H1 (cell line): ENCODE results near the gene STAM. TPM values are rescaled to one million over a fixed set of nuclear protein-coding genes. Genes with fewer than 3 reads are reported as not detected.

Source experiments
- CTCF ChIA-PET: fragments of 300-600 bp; sonication (Branson Sonifier 250); formaldehyde crosslinking; loops from one replicate; lab custom pipeline; 2021; ENCODE audit not compliant: partially characterized antibody; lab: Charles Lee
- POLR2A ChIA-PET: fragments of 300-600 bp; sonication (Branson Sonifier 250); formaldehyde crosslinking; loops from one replicate; lab custom pipeline; 2021; ENCODE audit warnings: inconsistent platforms; ENCODE audit not compliant: partially characterized antibody; lab: Charles Lee
- DNase-seq, 2 experiments: peaks; one replicate each; pipeline versions ENCODE4 v3.0.0 to v3.0.0-alpha.2; 2010 to 2022; ENCODE audit warnings: low spot score in 2 of 2, low read depth in 1 of 2, mixed read lengths in 1 of 2
- FAIRE-seq: peaks from 2 replicates; lab custom pipeline; 2011; peaks lifted over from hg19 to GRCh38; lab: Jason Lieb, UNC
- H2AFZ ChIP-seq: 2 replicates; pipeline ENCODE4 v1.8.1; 2012; ENCODE audit warnings: low read length, inconsistent platforms
- H2AK5ac ChIP-seq: 2 replicates; pipeline ENCODE4 v1.6.1; 2013; ENCODE audit warnings: low read depth, low read length
- H2BK120ac ChIP-seq: replicated peaks from 2 replicates; pipeline ENCODE3; 2013; ENCODE audit warnings: low read depth, low read length, inconsistent platforms
- H2BK12ac ChIP-seq: 2 replicates; pipeline ENCODE4 v1.6.1; 2013; ENCODE audit warnings: low read depth, low read length
- H2BK15ac ChIP-seq: 2 replicates; pipeline ENCODE4 v1.6.1; 2013; ENCODE audit warnings: low read length
- H2BK20ac ChIP-seq: 2 replicates; pipeline ENCODE4 v1.6.1; 2013; ENCODE audit warnings: low read length
- H2BK5ac ChIP-seq: 2 replicates; pipeline ENCODE4 v1.6.1; 2013; ENCODE audit warnings: low read depth, low read length
- H3K14ac ChIP-seq: 2 replicates; pipeline ENCODE4 v1.6.1; 2013; ENCODE audit warnings: inconsistent platforms; ENCODE audit not compliant: insufficient read length
- H3K18ac ChIP-seq: 2 replicates; pipeline ENCODE4 v1.6.1; 2013; ENCODE audit warnings: low read length; ENCODE audit errors: extremely low read depth
- H3K23ac ChIP-seq: 2 replicates; pipeline ENCODE4 v1.6.1; 2013; ENCODE audit warnings: inconsistent platforms; ENCODE audit not compliant: insufficient read length
- H3K23me2 ChIP-seq: 2 replicates; pipeline ENCODE4 v1.6.1; 2013; ENCODE audit warnings: low read depth, low read length
- H3K27ac ChIP-seq: 2 replicates; pipeline ENCODE4 v1.6.1; 2011; ENCODE audit warnings: low read depth, low read length, inconsistent platforms
- H3K27me3 ChIP-seq, 4 experiments: replicated peaks in 1 of 4; 1 replicate in 1 of 4; 2 replicates in 3 of 4; pipeline versions ENCODE4 v1.6.1 to v1.8.1; 2011 to 2013; ENCODE audit warnings: low read length in 3 of 4, mild to moderate bottlenecking in 3 of 4, inconsistent platforms in 2 of 4, mixed read lengths in 2 of 4, moderate library complexity in 1 of 4; ENCODE audit not compliant: control insufficient read depth in 3 of 4, insufficient read depth in 3 of 4; ENCODE audit errors: extremely low read depth in 1 of 4
- H3K36me3 ChIP-seq, 4 experiments: 2 replicates each; pipeline versions ENCODE4 v1.6.1 to v1.8.1; 2011 to 2013; ENCODE audit warnings: mild to moderate bottlenecking in 4 of 4, low read length in 3 of 4, moderate library complexity in 2 of 4, control low read depth in 1 of 4, inconsistent platforms in 1 of 4; ENCODE audit not compliant: insufficient read depth in 4 of 4, control insufficient read depth in 2 of 4
- H3K4ac ChIP-seq: replicated peaks from 2 replicates; pipeline ENCODE3; 2013; ENCODE audit warnings: low read length, low read depth, mixed read lengths, inconsistent platforms; ENCODE audit not compliant: insufficient read length
- H3K4me1 ChIP-seq, 4 experiments: replicated peaks in 1 of 4; 1 replicate in 1 of 4; 2 replicates in 3 of 4; pipeline versions ENCODE4 v1.6.1 to v1.8.1; 2011 to 2013; ENCODE audit warnings: low read length in 3 of 4, inconsistent platforms in 2 of 4, mixed read lengths in 1 of 4; ENCODE audit not compliant: insufficient read depth in 4 of 4, control insufficient read depth in 3 of 4
- H3K4me2 ChIP-seq, 2 experiments: 2 replicates each; pipeline versions ENCODE4 v1.6.1 to v1.8.1; 2011 to 2013; ENCODE audit warnings: low read depth in 2 of 2, low read length in 2 of 2, control low read depth in 1 of 2, inconsistent platforms in 1 of 2, mild to moderate bottlenecking in 1 of 2; ENCODE audit not compliant: insufficient read depth in 1 of 2
- H3K4me3 ChIP-seq, 4 experiments: fragments of 200-600, 300-600 bp in 1 of 4; sonication (generic), shearing (Covaris generic), sonication (Bioruptor Twin) in 1 of 4; 2 replicates each; pipeline versions ENCODE4 v1.5.1 to v1.8.1; 2011 to 2016; ENCODE audit warnings: low read length in 4 of 4, low read depth in 3 of 4, control low read depth in 2 of 4, inconsistent platforms in 2 of 4, mild to moderate bottlenecking in 2 of 4, mixed read lengths in 1 of 4, moderate library complexity in 1 of 4; ENCODE audit not compliant: insufficient read depth in 2 of 4; ENCODE audit errors: extremely low read depth in 1 of 4
- H3K56ac ChIP-seq: replicated peaks from 2 replicates; pipeline ENCODE3; 2013; ENCODE audit warnings: low read depth, mild to moderate bottlenecking, mixed read lengths, low read length, inconsistent platforms; ENCODE audit not compliant: insufficient read length
- H3K79me1 ChIP-seq: 2 replicates; pipeline ENCODE4 v1.6.1; 2013; ENCODE audit warnings: low read depth, low read length, control low read depth
- H3K79me2 ChIP-seq, 2 experiments: 2 replicates each; pipeline versions ENCODE4 v1.6.1 to v1.8.1; 2012 to 2013; ENCODE audit warnings: low read length in 2 of 2, mild to moderate bottlenecking in 2 of 2, inconsistent platforms in 1 of 2; ENCODE audit not compliant: insufficient read depth in 2 of 2, control insufficient read depth in 1 of 2
- H3K9ac ChIP-seq, 4 experiments: replicated peaks in 1 of 4; 1 replicate in 1 of 4; 2 replicates in 3 of 4; pipeline versions ENCODE4 v1.6.1 to v1.8.1; 2011 to 2013; ENCODE audit warnings: low read depth in 3 of 4, low read length in 3 of 4, control low read depth in 2 of 4, mild to moderate bottlenecking in 2 of 4, moderate library complexity in 2 of 4, inconsistent platforms in 1 of 4; ENCODE audit errors: extremely low read depth in 1 of 4
- H3K9me3 ChIP-seq, 2 experiments: 2 replicates each; pipeline versions ENCODE4 v1.6.1 to v1.8.1; 2012 to 2013; ENCODE audit warnings: mild to moderate bottlenecking in 2 of 2, moderate library complexity in 2 of 2, control low read depth in 1 of 2, inconsistent platforms in 1 of 2, low read depth in 1 of 2, low read length in 1 of 2, mixed read lengths in 1 of 2; ENCODE audit not compliant: insufficient read depth in 2 of 2
- H4K20me1 ChIP-seq, 2 experiments: replicated peaks in 1 of 2; 2 replicates each; pipeline versions ENCODE3 to v1.8.1; 2011 to 2013; ENCODE audit warnings: inconsistent platforms in 2 of 2, low read length in 2 of 2, mild to moderate bottlenecking in 1 of 2; ENCODE audit not compliant: insufficient read depth in 2 of 2, control insufficient read depth in 1 of 2
- H4K5ac ChIP-seq: 2 replicates; pipeline ENCODE4 v1.6.1; 2013; ENCODE audit warnings: low read length, low read depth, mixed read lengths, inconsistent platforms; ENCODE audit not compliant: insufficient read length
- H4K8ac ChIP-seq: 2 replicates; pipeline ENCODE4 v1.8.0; 2013; ENCODE audit warnings: mild to moderate bottlenecking, moderate library complexity, low read length, inconsistent platforms; ENCODE audit not compliant: insufficient read depth; ENCODE audit errors: extremely low read depth
- H4K91ac ChIP-seq: replicated peaks from 2 replicates; pipeline ENCODE3; 2013; ENCODE audit warnings: low read length, mixed read lengths, inconsistent platforms; ENCODE audit not compliant: insufficient read length
- E2F6 ChIP-seq: IDR thresholded peaks from 2 replicates; pipeline ENCODE4 v1.6.1; 2012; ENCODE audit warnings: inconsistent platforms
- GABPA ChIP-seq: IDR thresholded peaks from 2 replicates; pipeline ENCODE4 v1.6.1; 2011; ENCODE audit warnings: mild to moderate bottlenecking, low read length, moderate library complexity, borderline replicate concordance; ENCODE audit not compliant: insufficient read depth
- GTF2F1 ChIP-seq: IDR thresholded peaks from 2 replicates; pipeline ENCODE4 v1.6.1; 2012; ENCODE audit warnings: low read depth, low read length, improper control_type of control experiment, borderline replicate concordance
- HDAC2 ChIP-seq, 2 experiments: fragments of 300-600 bp in 1 of 2; sonication (generic) in 1 of 2; IDR thresholded peaks; 2 replicates each; pipeline ENCODE4 v1.6.1; 2011 to 2012; ENCODE audit warnings: low read depth in 2 of 2, low read length in 2 of 2, mild to moderate bottlenecking in 2 of 2, moderate library complexity in 2 of 2, borderline replicate concordance in 1 of 2, inconsistent platforms in 1 of 2
- KDM1A ChIP-seq: fragments of 200-600, 300-600 bp; sonication (generic); IDR thresholded peaks from 2 replicates; pipeline ENCODE4 v1.7.1; 2016; ENCODE audit warnings: mild to moderate bottlenecking, low read length, borderline replicate concordance
- NANOG ChIP-seq: IDR thresholded peaks from 2 replicates; pipeline ENCODE4 v1.6.1; 2011; ENCODE audit warnings: low read length, low read depth, mild to moderate bottlenecking, inconsistent platforms; ENCODE audit not compliant: insufficient read depth, poor library complexity, severe bottlenecking
- NRF1 ChIP-seq: IDR thresholded peaks from 2 replicates; pipeline ENCODE4 v1.6.1; 2011; ENCODE audit warnings: mild to moderate bottlenecking, low read depth, low read length, improper control_type of control experiment
- PHF8 ChIP-seq: fragments of 200-600 bp; sonication (generic); conservative IDR thresholded peaks from 2 replicates; pipeline ENCODE4 v1.7.1; 2012; ENCODE audit warnings: low read depth, mild to moderate bottlenecking, inconsistent platforms, low read length, moderate library complexity
- POLR2A ChIP-seq, 2 experiments: IDR thresholded peaks; 1 replicate in 1 of 2; 2 replicates in 1 of 2; pipeline ENCODE4 v1.6.1; 2011; ENCODE audit warnings: low read depth in 2 of 2, low read length in 2 of 2, mild to moderate bottlenecking in 2 of 2; ENCODE audit errors: control extremely low read depth in 1 of 2
- POU5F1 ChIP-seq: IDR thresholded peaks from 2 replicates; pipeline ENCODE4 v1.6.1; 2011; ENCODE audit warnings: low read depth, mild to moderate bottlenecking, low read length, moderate library complexity
- RBBP5 ChIP-seq: IDR thresholded peaks from 2 replicates; pipeline ENCODE4 v1.7.1; 2012; ENCODE audit warnings: low read depth, mild to moderate bottlenecking, inconsistent platforms, low read length, moderate library complexity, borderline replicate concordance
- SIX5 ChIP-seq: IDR thresholded peaks from 2 replicates; pipeline ENCODE4 v1.6.1; 2011; ENCODE audit warnings: mild to moderate bottlenecking, low read depth, low read length
- WGBS, 2 experiments: shearing (Covaris generic) in 1 of 2; methylation state at CpG; one replicate each; pipeline versions ENCODE4 v1.1.6 to v1.1.7; 2013 to 2015; ENCODE audit warnings: low lambda C conversion rate in 2 of 2, mixed read lengths in 2 of 2, inconsistent platforms in 1 of 2, low coverage in 1 of 2, missing lambda C conversion rate in 1 of 2; ENCODE audit not compliant: insufficient replicate concordance in 2 of 2, insufficient coverage in 1 of 2, insufficient read length in 1 of 2; ENCODE audit errors: extremely low coverage in 1 of 2, missing lambda C conversion rate in 1 of 2; 5-methylcytosine and 5-hydroxymethylcytosine counted together
- polyA plus RNA-seq, 7 experiments: library from polyadenylated mRNA; depleted of rRNA in 3 of 7; stranded (reverse) in 5 of 7; unstranded in 2 of 7; fragments of >200 nt in 5 of 7; fragments of 200-250 nt in 2 of 7; gene quantifications; 1 replicate in 5 of 7; 2 replicates in 1 of 7; 4 replicates in 1 of 7; pipeline versions ENCODE4 v1.2.1 to v1.2.3, GENCODE V29; 2011 to 2013; ENCODE audit warnings: missing spikeins in 2 of 7, mixed read lengths in 2 of 7
- total RNA-seq: library from RNA; stranded (reverse); fragmentation: NEBNext Ultra II Directional; extraction: Animal tissue kit (Norgen Biotek cat#: 25700); gene quantifications from 2 replicates; pipeline ENCODE4 v1.2.1, GENCODE V29; 2021

The STAM gene
- total and polyA plus RNA-seq, 2 of the 8 experiments (the other 6 are each of a cell fraction or from before 2014, with no cell fraction given), result 22.0 to 27.8 TPM

- H3K27me3 ChIP-seq, result peaks cover 0 to under 1% (median 0%) of the 10 kb centered on the region in 4 experiments; a peak in 1 of 7 replicates
- H3K4me2 ChIP-seq, result no peak overlapping the region
- no peak overlapping the region for H3K23ac ChIP-seq
- no peak overlapping the region for H3K27ac ChIP-seq
- ChIA-PET CTCF (interaction anchor here (0.6 to 1.4 kb wide), 4 partner anchors 20 to 785 kb away, joined by 3 to 4 read pairs (median 3); no protein-coding TSS in a partner anchor), POLR2A (no interaction called here)
- no peaks in the 10 kb centered on the region for H3K79me1 ChIP-seq
- H4K8ac ChIP-seq, result no peak overlapping the region
- no peak overlapping the region for H2BK20ac ChIP-seq
- no peaks in the 10 kb centered on the region for H3K36me3 ChIP-seq
- H3K79me2 ChIP-seq, result no peaks in the 10 kb centered on the region
- DNase-seq, result no peak
- no peak overlapping the region for H2BK5ac ChIP-seq
- WGBS, 2 experiments, result 88% methylated on average over 7 of the region's 7 CpGs; no CpG with 5 or more reads in 1 of the 2 experiments
- no peak overlapping the region for H4K91ac ChIP-seq
- H4K20me1 ChIP-seq, result no peaks in the 10 kb centered on the region
- H3K4me3 ChIP-seq, result no peak overlapping the region
- no peak overlapping the region for H2BK15ac ChIP-seq
- H3K14ac ChIP-seq, result no peak overlapping the region
- H3K9me3 ChIP-seq, result no peaks in the 10 kb centered on the region
- H3K4me1 ChIP-seq, result no peaks in the 10 kb centered on the region
- H3K23me2 ChIP-seq, result no peaks in the 10 kb centered on the region
- H4K5ac ChIP-seq, result no peak overlapping the region
- no peak for FAIRE-seq
- no peak overlapping the region for H3K9ac ChIP-seq
- no peak overlapping the region for H2BK120ac ChIP-seq
- H3K56ac ChIP-seq, result no peak overlapping the region
- no peak overlapping the region for H2BK12ac ChIP-seq
- TF ChIP-seq HDAC2 (IDR thresholded peaks at IDR 0.05; ENCODE audit: borderline replicate concordance in 1 of 2, low read depth in 2 of 2, low read length in 2 of 2) (no peak), E2F6 (no peak), KDM1A (no peak), GTF2F1 (no peak), NRF1 (no peak), GABPA (no peak), NANOG (no peak), PHF8 (no peak), POLR2A (IDR thresholded peaks at IDR 0.05; ENCODE audit: control extremely low read depth in 1 of 2, low read depth in 2 of 2, low read length in 2 of 2) (no peak), POU5F1 (no peak), RBBP5 (no peak), SIX5 (no peak)
- TF ChIP-seq, all 59 proteins: peak for 0
- Histone ChIP-seq H3K18ac (no peak overlapping the region), H2AK5ac (no peak overlapping the region), H3K4ac (no peak overlapping the region), H2AFZ (no peak overlapping the region)
Measured at GRCh38 chr10:17756557-17757217, 112.7 kb downstream of the STAM start.
